ENCODE measurements around the gene SHCBP1.

The SHCBP1 gene

GRCh38 chr16:46632778-46633733 lies 11.9 kb upstream of the SHCBP1 start:
- TF ChIP-seq USF1 (IDR thresholded peaks at IDR 0.05) (no peak), EGR1 (IDR thresholded peaks at IDR 0.05) (no peak), NFIC (IDR thresholded peaks at IDR 0.05) (no peak), TEAD4 (IDR thresholded peaks at IDR 0.05) (no peak), RAD21 (IDR thresholded peaks at IDR 0.05; ENCODE audit: low read depth) (no peak), REST (IDR thresholded peaks at IDR 0.05; ENCODE audit: low read depth) (no peak), CEBPB (IDR thresholded peaks at IDR 0.05) (no peak), YY1 (IDR thresholded peaks at IDR 0.05; ENCODE audit: low read depth) (no peak), FOXM1 (IDR thresholded peaks at IDR 0.05; ENCODE audit: borderline replicate concordance, low read depth) (no peak), CREB1 (IDR thresholded peaks at IDR 0.05; ENCODE audit: low read depth) (no peak), TCF12 (IDR thresholded peaks at IDR 0.05; ENCODE audit: low read depth) (no peak), TAF1 (IDR thresholded peaks at IDR 0.05; ENCODE audit: low read depth) (no peak), MAX (IDR thresholded peaks at IDR 0.05) (no peak), EP300 (IDR thresholded peaks at IDR 0.05; ENCODE audit: borderline replicate concordance) (no peak), ZBTB7A (IDR thresholded peaks at IDR 0.05; ENCODE audit: low read depth) (no peak)

GRCh38 chr16:46629331-46630219 lies 8.4 kb upstream of the SHCBP1 start:
- TF ChIP-seq NFIC (IDR thresholded peaks at IDR 0.05) (no peak), RAD21 (IDR thresholded peaks at IDR 0.05; ENCODE audit: low read depth) (peak; percentile 45)

- TF ChIP-seq RAD21 (IDR thresholded peaks at IDR 0.05; ENCODE audit: low read depth) (no peak), FOXM1 (IDR thresholded peaks at IDR 0.05; ENCODE audit: borderline replicate concordance, low read depth) (no peak)
Measured at GRCh38 chr16:46627746-46628145, 6.6 kb upstream of the SHCBP1 start.

- TF ChIP-seq YY1 (IDR thresholded peaks at IDR 0.05; ENCODE audit: low read depth): no peak
Measured at GRCh38 chr16:46621934-46622676, 926 bp upstream of the SHCBP1 start.

GRCh38 chr16:46620266-46621005 lies 743 bp downstream of the SHCBP1 start:
- TF ChIP-seq TCF12 (IDR thresholded peaks at IDR 0.05; ENCODE audit: low read depth): no peak
- no peak for TF ChIP-seq EGR1 (IDR thresholded peaks at IDR 0.05)
- no peak for TF ChIP-seq USF1 (IDR thresholded peaks at IDR 0.05)
- no peak for TF ChIP-seq NFIC (IDR thresholded peaks at IDR 0.05)
- no peak for TF ChIP-seq YY1 (IDR thresholded peaks at IDR 0.05; ENCODE audit: low read depth)
- TF ChIP-seq MAX (IDR thresholded peaks at IDR 0.05): no peak
- TF ChIP-seq CEBPB (IDR thresholded peaks at IDR 0.05): no peak
- no peak for TF ChIP-seq FOXM1 (IDR thresholded peaks at IDR 0.05; ENCODE audit: borderline replicate concordance, low read depth)
- TF ChIP-seq EP300 (IDR thresholded peaks at IDR 0.05; ENCODE audit: borderline replicate concordance): no peak
- no peak for TF ChIP-seq RAD21 (IDR thresholded peaks at IDR 0.05; ENCODE audit: low read depth)
- no peak for TF ChIP-seq ZBTB7A (IDR thresholded peaks at IDR 0.05; ENCODE audit: low read depth)
- TF ChIP-seq TAF1 (IDR thresholded peaks at IDR 0.05; ENCODE audit: low read depth): no peak
- TF ChIP-seq CREB1 (IDR thresholded peaks at IDR 0.05; ENCODE audit: low read depth): no peak
- TF ChIP-seq TEAD4 (IDR thresholded peaks at IDR 0.05): no peak
- TF ChIP-seq REST (IDR thresholded peaks at IDR 0.05; ENCODE audit: low read depth): no peak
